SK-N-SH treated with all-trans-retinoic acid at 6 μM for 48 hours (cell line): Measurements from ENCODE around the gene SEBOX.

ENCODE experiments used
- ATAC-seq: fragments of 200-7000 bp; cut with Tn5 transposase; 3 replicates; pipeline ENCODE4 v1.9.1; 2020; ENCODE audit warnings: mild to moderate bottlenecking, moderate library complexity
- ARNTL ChIP-seq: fragments of 450-650 bp; formaldehyde crosslinking; IDR thresholded peaks from 2 replicates; pipeline ENCODE4 v1.5.0; 2020; ENCODE audit warnings: low read depth, mild to moderate bottlenecking, moderate library complexity, borderline replicate concordance
- BACH2 ChIP-seq: fragments of 250-450 bp; sonication (Bioruptor Pico); IDR thresholded peaks from 2 replicates; pipeline ENCODE4 v1.9.0; 2021; ENCODE audit warnings: mild to moderate bottlenecking, borderline replicate concordance
- CSDC2 ChIP-seq: fragments of 250-450 bp; sonication (Bioruptor Pico); IDR thresholded peaks from 2 replicates; pipeline ENCODE4 v1.5.0; 2020; ENCODE audit warnings: mild to moderate bottlenecking, moderate library complexity
- ESRRG ChIP-seq: fragments of 250-450 bp; sonication (Bioruptor Pico); IDR thresholded peaks from 2 replicates; pipeline ENCODE4 v1.6.1; 2021; ENCODE audit warnings: mild to moderate bottlenecking
- GLIS3 ChIP-seq: fragments of 250-450 bp; sonication (Bioruptor Pico); IDR thresholded peaks from 2 replicates; pipeline ENCODE4 v1.5.0; 2020; ENCODE audit warnings: mild to moderate bottlenecking, moderate library complexity
- ISL1 ChIP-seq: fragments of 250-450 bp; sonication (Bioruptor Pico); IDR thresholded peaks from 2 replicates; pipeline ENCODE4 v2.1.2; 2022; ENCODE audit warnings: mild to moderate bottlenecking, moderate library complexity
- OSR1 ChIP-seq: fragments of 250-450 bp; sonication (Bioruptor Pico); IDR thresholded peaks from 2 replicates; pipeline ENCODE4 v1.8.0; 2022; ENCODE audit warnings: moderate library complexity, mild to moderate bottlenecking, inconsistent platforms
- POU6F1 ChIP-seq: fragments of 250-450 bp; sonication (Bioruptor Pico); IDR thresholded peaks from 2 replicates; pipeline ENCODE4 v1.8.0; 2021; ENCODE audit warnings: low read depth, mild to moderate bottlenecking, moderate library complexity, borderline replicate concordance
- PPARA ChIP-seq: fragments of 250-450 bp; sonication (Bioruptor Pico); IDR thresholded peaks from 2 replicates; pipeline ENCODE4 v1.5.0; 2020; ENCODE audit warnings: mild to moderate bottlenecking, borderline replicate concordance
- RARB ChIP-seq: fragments of 250-450 bp; sonication (Bioruptor Pico); IDR thresholded peaks from 2 replicates; pipeline ENCODE4 v1.8.0; 2021; ENCODE audit warnings: mild to moderate bottlenecking, moderate library complexity
- TCF4 ChIP-seq: fragments of 250-450 bp; sonication (Bioruptor Pico); IDR thresholded peaks from 2 replicates; pipeline ENCODE4 v1.8.0; 2021; ENCODE audit warnings: mild to moderate bottlenecking, moderate library complexity, borderline replicate concordance
- TOX ChIP-seq: fragments of 250-450 bp; sonication (Bioruptor Pico); IDR thresholded peaks from 2 replicates; pipeline ENCODE4 v1.8.0; 2021; ENCODE audit warnings: mild to moderate bottlenecking, moderate library complexity, borderline replicate concordance
- TSHZ2 ChIP-seq: fragments of 250-450 bp; sonication (Bioruptor Pico); IDR thresholded peaks from 2 replicates; pipeline ENCODE4 v1.5.0; 2020; ENCODE audit warnings: mild to moderate bottlenecking, moderate library complexity
- ZFP30 ChIP-seq: fragments of 450-650 bp; formaldehyde crosslinking; IDR thresholded peaks from 2 replicates; pipeline ENCODE4 v1.5.0; 2022; ENCODE audit warnings: mild to moderate bottlenecking, moderate library complexity
- ZNF565 ChIP-seq: fragments of 450-650 bp; formaldehyde crosslinking; conservative IDR thresholded peaks from 2 replicates; pipeline ENCODE4 v1.5.0; 2020; ENCODE audit warnings: low read depth, mild to moderate bottlenecking, moderate library complexity
- ZNF70 ChIP-seq: fragments of 450-650 bp; formaldehyde crosslinking; IDR thresholded peaks from 2 replicates; pipeline ENCODE4 v1.5.0; 2020; ENCODE audit warnings: mild to moderate bottlenecking, moderate library complexity
- ZNF8 ChIP-seq: fragments of 450-650 bp; formaldehyde crosslinking; IDR thresholded peaks from 2 replicates; pipeline ENCODE4 v1.5.0; 2020; ENCODE audit warnings: mild to moderate bottlenecking, moderate library complexity
- TF ChIP-seq, protein P1 (sequence below): fragments of 250-450 bp; sonication (Bioruptor Pico); IDR thresholded peaks from 2 replicates; pipeline ENCODE4 v1.8.0; 2020; ENCODE audit warnings: mild to moderate bottlenecking, moderate library complexity, borderline replicate concordance
- TF ChIP-seq, protein P2 (sequence below): fragments of 250-450 bp; sonication (Bioruptor Pico); IDR thresholded peaks from 2 replicates; pipeline ENCODE4 v1.5.1; 2021; ENCODE audit warnings: mild to moderate bottlenecking, moderate library complexity
- TF ChIP-seq, protein P3 (sequence below): fragments of 250-450 bp; sonication (Bioruptor Pico); IDR thresholded peaks from 2 replicates; pipeline ENCODE4 v1.5.1; 2020; ENCODE audit warnings: low read depth, mild to moderate bottlenecking, moderate library complexity

The SEBOX gene

GRCh38 chr17:28357061-28357900 lies 7.7 kb downstream of the SEBOX start, which contains the start of gene POLDIP2 (continued):
- TF ChIP-seq, protein P1, sequence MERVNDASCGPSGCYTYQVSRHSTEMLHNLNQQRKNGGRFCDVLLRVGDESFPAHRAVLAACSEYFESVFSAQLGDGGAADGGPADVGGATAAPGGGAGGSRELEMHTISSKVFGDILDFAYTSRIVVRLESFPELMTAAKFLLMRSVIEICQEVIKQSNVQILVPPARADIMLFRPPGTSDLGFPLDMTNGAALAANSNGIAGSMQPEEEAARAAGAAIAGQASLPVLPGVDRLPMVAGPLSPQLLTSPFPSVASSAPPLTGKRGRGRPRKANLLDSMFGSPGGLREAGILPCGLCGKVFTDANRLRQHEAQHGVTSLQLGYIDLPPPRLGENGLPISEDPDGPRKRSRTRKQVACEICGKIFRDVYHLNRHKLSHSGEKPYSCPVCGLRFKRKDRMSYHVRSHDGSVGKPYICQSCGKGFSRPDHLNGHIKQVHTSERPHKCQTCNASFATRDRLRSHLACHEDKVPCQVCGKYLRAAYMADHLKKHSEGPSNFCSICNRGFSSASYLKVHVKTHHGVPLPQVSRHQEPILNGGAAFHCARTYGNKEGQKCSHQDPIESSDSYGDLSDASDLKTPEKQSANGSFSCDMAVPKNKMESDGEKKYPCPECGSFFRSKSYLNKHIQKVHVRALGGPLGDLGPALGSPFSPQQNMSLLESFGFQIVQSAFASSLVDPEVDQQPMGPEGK (CRISPR knock-in tag) = no peak
- TF ChIP-seq ARNTL (CRISPR knock-in tag) (no peak), OSR1 (no peak), TCF4 (CRISPR knock-in tag) (no peak), PPARA (CRISPR knock-in tag) (no peak), TOX (CRISPR knock-in tag) (no peak)

GRCh38 chr17:28350271-28350670 lies 14.7 kb downstream of the SEBOX start:
- TF ChIP-seq, protein P1 (CRISPR knock-in tag) = no peak
- TF ChIP-seq OSR1 (no peak), ESRRG (CRISPR knock-in tag) (no peak), POU6F1 (CRISPR knock-in tag) (no peak), CSDC2 (CRISPR knock-in tag) (no peak), RARB (CRISPR knock-in tag) (no peak), TOX (CRISPR knock-in tag) (no peak), BACH2 (no peak), ZFP30 (CRISPR knock-in tag) (no peak), ZNF8 (CRISPR knock-in tag) (no peak), PPARA (CRISPR knock-in tag) (no peak), TSHZ2 (no peak), ISL1 (no peak), ZNF70 (no peak)
- TF ChIP-seq, protein P2, sequence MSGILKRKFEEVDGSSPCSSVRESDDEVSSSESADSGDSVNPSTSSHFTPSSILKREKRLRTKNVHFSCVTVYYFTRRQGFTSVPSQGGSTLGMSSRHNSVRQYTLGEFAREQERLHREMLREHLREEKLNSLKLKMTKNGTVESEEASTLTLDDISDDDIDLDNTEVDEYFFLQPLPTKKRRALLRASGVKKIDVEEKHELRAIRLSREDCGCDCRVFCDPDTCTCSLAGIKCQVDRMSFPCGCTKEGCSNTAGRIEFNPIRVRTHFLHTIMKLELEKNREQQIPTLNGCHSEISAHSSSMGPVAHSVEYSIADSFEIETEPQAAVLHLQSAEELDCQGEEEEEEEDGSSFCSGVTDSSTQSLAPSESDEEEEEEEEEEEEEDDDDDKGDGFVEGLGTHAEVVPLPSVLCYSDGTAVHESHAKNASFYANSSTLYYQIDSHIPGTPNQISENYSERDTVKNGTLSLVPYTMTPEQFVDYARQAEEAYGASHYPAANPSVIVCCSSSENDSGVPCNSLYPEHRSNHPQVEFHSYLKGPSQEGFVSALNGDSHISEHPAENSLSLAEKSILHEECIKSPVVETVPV = no peak
- TF ChIP-seq, protein P3, sequence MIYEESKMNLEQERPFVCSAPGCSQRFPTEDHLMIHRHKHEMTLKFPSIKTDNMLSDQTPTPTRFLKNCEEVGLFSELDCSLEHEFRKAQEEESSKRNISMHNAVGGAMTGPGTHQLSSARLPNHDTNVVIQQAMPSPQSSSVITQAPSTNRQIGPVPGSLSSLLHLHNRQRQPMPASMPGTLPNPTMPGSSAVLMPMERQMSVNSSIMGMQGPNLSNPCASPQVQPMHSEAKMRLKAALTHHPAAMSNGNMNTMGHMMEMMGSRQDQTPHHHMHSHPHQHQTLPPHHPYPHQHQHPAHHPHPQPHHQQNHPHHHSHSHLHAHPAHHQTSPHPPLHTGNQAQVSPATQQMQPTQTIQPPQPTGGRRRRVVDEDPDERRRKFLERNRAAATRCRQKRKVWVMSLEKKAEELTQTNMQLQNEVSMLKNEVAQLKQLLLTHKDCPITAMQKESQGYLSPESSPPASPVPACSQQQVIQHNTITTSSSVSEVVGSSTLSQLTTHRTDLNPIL = no peak
- TF ChIP-seq, all 23 proteins: peak for 0

GRCh38 chr17:28348979-28349378 lies 16.0 kb downstream of the SEBOX start:
- no peak for ATAC-seq
- TF ChIP-seq GLIS3 (CRISPR knock-in tag) (no peak), TCF4 (CRISPR knock-in tag) (no peak), PPARA (CRISPR knock-in tag) (no peak), TSHZ2 (no peak), POU6F1 (CRISPR knock-in tag) (no peak), CSDC2 (CRISPR knock-in tag) (no peak), ZNF8 (CRISPR knock-in tag) (no peak), ZNF565 (CRISPR knock-in tag) (no peak)

More at GRCh38 chr17:28350271-28350670, 14.7 kb downstream of the SEBOX start:
- ATAC-seq = no peak
